ENCODE results near the gene CALY.

- TF ChIP-seq CTCF (conservative IDR thresholded peaks at IDR 0.05; ENCODE audit: low read depth, low read length) (no peak), EZH2 (IDR thresholded peaks at IDR 0.05; ENCODE audit: borderline replicate concordance, low read depth, low read length, poor library complexity, severe bottlenecking) (no peak)
Observed at GRCh38 chr10:133347710-133348517, 11.2 kb upstream of the CALY start.
